Smooth muscle cell (in vitro differentiated cells): ENCODE results near the gene BRAT1. TPM values are rescaled to one million over a fixed set of nuclear protein-coding genes. Genes with fewer than 3 reads are reported as not detected.
A peak's percentile ranks its signal among the peaks of the same experiment; 100 is the strongest.

ENCODE experiments used
- DNase-seq: peaks from one replicate; lab custom pipeline; 2025; ENCODE audit not compliant: unreplicated experiment; lab: John Stamatoyannopoulos, UW
- H2AFZ ChIP-seq: fragments of 200-600 bp; sonication (generic); 2 replicates; pipeline ENCODE4 v1.6.0; 2016; ENCODE audit warnings: antibody characterized with exemption, low read depth, mild to moderate bottlenecking
- H3F3A ChIP-seq: fragments of 200-600 bp; sonication (generic); 2 replicates; pipeline ENCODE4 v1.6.0; 2017; ENCODE audit warnings: antibody characterized with exemption, low read depth
- H3K27ac ChIP-seq: fragments of 200-600 bp; sonication (generic); 2 replicates; pipeline ENCODE4 v1.5.1; 2016; ENCODE audit warnings: low read depth, mild to moderate bottlenecking
- H3K27me3 ChIP-seq: fragments of 200-600 bp; sonication (generic); 2 replicates; pipeline ENCODE4 v1.6.1; 2016; ENCODE audit warnings: low read depth, mild to moderate bottlenecking
- H3K36me3 ChIP-seq: fragments of 200-600 bp; sonication (generic); 2 replicates; pipeline ENCODE4 v1.5.1; 2016; ENCODE audit warnings: low read depth
- H3K4me1 ChIP-seq: fragments of 200-600 bp; sonication (generic); 2 replicates; pipeline ENCODE4 v1.5.1; 2016; ENCODE audit warnings: low read depth
- H3K4me2 ChIP-seq: fragments of 200-600 bp; sonication (generic); 2 replicates; pipeline ENCODE4 v1.6.0; 2016; ENCODE audit warnings: mild to moderate bottlenecking
- H3K4me3 ChIP-seq: fragments of 200-600 bp; sonication (generic); 2 replicates; pipeline ENCODE4 v1.5.1; 2016; ENCODE audit warnings: mild to moderate bottlenecking
- H3K79me2 ChIP-seq: fragments of 200-600 bp; sonication (generic); 2 replicates; pipeline ENCODE4 v1.6.0; 2016; ENCODE audit warnings: low read depth, mild to moderate bottlenecking
- H3K9ac ChIP-seq: fragments of 200-600 bp; sonication (generic); 2 replicates; pipeline ENCODE4 v1.6.0; 2016; ENCODE audit warnings: low read depth
- H3K9me3 ChIP-seq: fragments of 200-600 bp; sonication (generic); replicated peaks from 2 replicates; pipeline ENCODE4 v1.5.1; 2016; ENCODE audit warnings: low read depth
- H4K20me1 ChIP-seq: fragments of 200-600 bp; sonication (generic); 2 replicates; pipeline ENCODE4 v1.6.0; 2016; ENCODE audit warnings: low read depth
- CTCF ChIP-seq: fragments of 200-600 bp; sonication (generic); IDR thresholded peaks from 2 replicates; pipeline ENCODE4 v1.5.1; 2017; ENCODE audit warnings: borderline replicate concordance, mild to moderate bottlenecking, antibody characterized with exemption; ENCODE audit not compliant: insufficient read depth, poor library complexity, severe bottlenecking
- WGBS: methylation state at CpG from one replicate; pipeline ENCODE4 v1.1.7; 2016; ENCODE audit warnings: low lambda C conversion rate; 5-methylcytosine and 5-hydroxymethylcytosine counted together
- polyA plus RNA-seq: library from polyadenylated mRNA; unstranded; fragments of >200 nt; fragmentation: Nextera tagmentation; extraction: Ambion mirVana; gene quantifications from 2 replicates; pipeline ENCODE4 v1.2.1, GENCODE V29; 2016
- total RNA-seq: library from RNA; depleted of rRNA; stranded (reverse); fragments of >200 nt; gene quantifications from 2 replicates; pipeline ENCODE4 v1.2.3, GENCODE V29; 2014

BRAT1 gene
- total and polyA plus RNA-seq, 2 experiments from 2014 or later, result 11.2 to 32.4 TPM

GRCh38 chr7:2507917-2508306 lies 47.4 kb downstream of the BRAT1 start:
- WGBS, result 94% methylated on average over 6 of the region's 6 CpGs
- H3K9me3 ChIP-seq, result no peaks in the 10 kb centered on the region
- no peak for TF ChIP-seq CTCF
- peaks cover 32% of the 10 kb centered on the region for H3K4me1 ChIP-seq
- H3K4me2 ChIP-seq, result no peak overlapping the region
- peak overlapping the region; percentile 78 for H3K27ac ChIP-seq
- H3K36me3 ChIP-seq, result no peaks in the 10 kb centered on the region
- no peaks in the 10 kb centered on the region for H3K27me3 ChIP-seq
- no peak overlapping the region for H3K4me3 ChIP-seq
- no peaks in the 10 kb centered on the region for H3K79me2 ChIP-seq
- peaks cover 14% of the 10 kb centered on the region for H3F3A ChIP-seq
- H2AFZ ChIP-seq, result no peak overlapping the region
- H3K9ac ChIP-seq, result no peak overlapping the region
- DNase-seq, result no peak
- no peaks in the 10 kb centered on the region for H4K20me1 ChIP-seq

- Histone ChIP-seq H3K36me3 (no peaks in the 10 kb centered on the region), H2AFZ (no peak overlapping the region), H3K9me3 (no peaks in the 10 kb centered on the region), H3K27me3 (no peaks in the 10 kb centered on the region), H3K27ac (no peak overlapping the region), H3K4me3 (no peak overlapping the region), H3K4me2 (no peak overlapping the region), H3F3A (peaks cover 14% of the 10 kb centered on the region), H3K79me2 (no peaks in the 10 kb centered on the region), H3K9ac (no peak overlapping the region), H3K4me1 (peaks cover 32% of the 10 kb centered on the region), H4K20me1 (no peaks in the 10 kb centered on the region)
- no peak for TF ChIP-seq CTCF
- DNase-seq, result no peak
- WGBS, result 88% methylated on average over 24 of the region's 26 CpGs
These were observed 48.0 kb downstream of the BRAT1 start for GRCh38 chr7:2507208-2507916.

- H3K4me1 ChIP-seq, result peaks cover 27% of the 10 kb centered on the region
- peaks cover 14% of the 10 kb centered on the region for H3F3A ChIP-seq
- no peak overlapping the region for H3K9ac ChIP-seq
- H3K4me3 ChIP-seq, result no peak overlapping the region
- H3K27ac ChIP-seq, result no peak overlapping the region
- no peaks in the 10 kb centered on the region for H3K27me3 ChIP-seq
- H3K36me3 ChIP-seq, result no peaks in the 10 kb centered on the region
- no peak overlapping the region for H3K4me2 ChIP-seq
- TF ChIP-seq CTCF, result no peak
- H3K9me3 ChIP-seq, result no peaks in the 10 kb centered on the region
- no peaks in the 10 kb centered on the region for H4K20me1 ChIP-seq
- DNase-seq, result no peak
- H3K79me2 ChIP-seq, result no peaks in the 10 kb centered on the region
- no peak overlapping the region for H2AFZ ChIP-seq
- 95% methylated on average over 14 of the region's 14 CpGs for WGBS
These were observed 49.9 kb downstream of the BRAT1 start for GRCh38 chr7:2505401-2505800.

GRCh38 chr7:2504889-2505375 lies 50.4 kb downstream of the BRAT1 start:
- Histone ChIP-seq H3K27me3 (no peaks in the 10 kb centered on the region), H3K36me3 (no peaks in the 10 kb centered on the region), H3K4me2 (no peak overlapping the region), H2AFZ (no peak overlapping the region), H3K4me3 (no peak overlapping the region), H4K20me1 (no peaks in the 10 kb centered on the region), H3K9ac (no peak overlapping the region), H3F3A (peaks cover 14% of the 10 kb centered on the region), H3K4me1 (peaks cover 31% of the 10 kb centered on the region), H3K9me3 (no peaks in the 10 kb centered on the region), H3K27ac (no peak overlapping the region), H3K79me2 (no peaks in the 10 kb centered on the region)
- 87% methylated on average over 15 of the region's 19 CpGs for WGBS
- DNase-seq, result no peak
- no peak for TF ChIP-seq CTCF
